H1 (cell line): Measurements from ENCODE around the gene FAM204A. TPM values are rescaled to one million over a fixed set of nuclear protein-coding genes. Genes with fewer than 3 reads are reported as not detected.

Experiments used
- CTCF ChIA-PET: fragments of 300-600 bp; sonication (Branson Sonifier 250); formaldehyde crosslinking; loops from one replicate; lab custom pipeline; 2021; ENCODE audit not compliant: partially characterized antibody; lab: Charles Lee
- POLR2A ChIA-PET: fragments of 300-600 bp; sonication (Branson Sonifier 250); formaldehyde crosslinking; loops from one replicate; lab custom pipeline; 2021; ENCODE audit warnings: inconsistent platforms; ENCODE audit not compliant: partially characterized antibody; lab: Charles Lee
- DNase-seq, 2 experiments: peaks; one replicate each; pipeline versions ENCODE4 v3.0.0 to v3.0.0-alpha.2; 2010 to 2022; ENCODE audit warnings: low spot score in 2 of 2, low read depth in 1 of 2, mixed read lengths in 1 of 2
- FAIRE-seq: peaks from 2 replicates; lab custom pipeline; 2011; peaks lifted over from hg19 to GRCh38; lab: Jason Lieb, UNC
- H2AFZ ChIP-seq: 2 replicates; pipeline ENCODE4 v1.8.1; 2012; ENCODE audit warnings: low read length, inconsistent platforms
- H2AK5ac ChIP-seq: 2 replicates; pipeline ENCODE4 v1.6.1; 2013; ENCODE audit warnings: low read depth, low read length
- H2BK120ac ChIP-seq: replicated peaks from 2 replicates; pipeline ENCODE3; 2013; ENCODE audit warnings: low read depth, low read length, inconsistent platforms
- H2BK12ac ChIP-seq: 2 replicates; pipeline ENCODE4 v1.6.1; 2013; ENCODE audit warnings: low read depth, low read length
- H2BK15ac ChIP-seq: 2 replicates; pipeline ENCODE4 v1.6.1; 2013; ENCODE audit warnings: low read length
- H2BK20ac ChIP-seq: 2 replicates; pipeline ENCODE4 v1.6.1; 2013; ENCODE audit warnings: low read length
- H2BK5ac ChIP-seq: 2 replicates; pipeline ENCODE4 v1.6.1; 2013; ENCODE audit warnings: low read depth, low read length
- H3K14ac ChIP-seq: 2 replicates; pipeline ENCODE4 v1.6.1; 2013; ENCODE audit warnings: inconsistent platforms; ENCODE audit not compliant: insufficient read length
- H3K18ac ChIP-seq: 2 replicates; pipeline ENCODE4 v1.6.1; 2013; ENCODE audit warnings: low read length; ENCODE audit errors: extremely low read depth
- H3K23ac ChIP-seq: 2 replicates; pipeline ENCODE4 v1.6.1; 2013; ENCODE audit warnings: inconsistent platforms; ENCODE audit not compliant: insufficient read length
- H3K23me2 ChIP-seq: 2 replicates; pipeline ENCODE4 v1.6.1; 2013; ENCODE audit warnings: low read depth, low read length
- H3K27ac ChIP-seq: 2 replicates; pipeline ENCODE4 v1.6.1; 2011; ENCODE audit warnings: low read depth, low read length, inconsistent platforms
- H3K27me3 ChIP-seq, 4 experiments: replicated peaks in 1 of 4; 1 replicate in 1 of 4; 2 replicates in 3 of 4; pipeline versions ENCODE4 v1.6.1 to v1.8.1; 2011 to 2013; ENCODE audit warnings: low read length in 3 of 4, mild to moderate bottlenecking in 3 of 4, inconsistent platforms in 2 of 4, mixed read lengths in 2 of 4, moderate library complexity in 1 of 4; ENCODE audit not compliant: control insufficient read depth in 3 of 4, insufficient read depth in 3 of 4; ENCODE audit errors: extremely low read depth in 1 of 4
- H3K36me3 ChIP-seq, 4 experiments: 2 replicates each; pipeline versions ENCODE4 v1.6.1 to v1.8.1; 2011 to 2013; ENCODE audit warnings: mild to moderate bottlenecking in 4 of 4, low read length in 3 of 4, moderate library complexity in 2 of 4, control low read depth in 1 of 4, inconsistent platforms in 1 of 4; ENCODE audit not compliant: insufficient read depth in 4 of 4, control insufficient read depth in 2 of 4
- H3K4ac ChIP-seq: replicated peaks from 2 replicates; pipeline ENCODE3; 2013; ENCODE audit warnings: low read length, low read depth, mixed read lengths, inconsistent platforms; ENCODE audit not compliant: insufficient read length
- H3K4me1 ChIP-seq, 4 experiments: replicated peaks in 1 of 4; 1 replicate in 1 of 4; 2 replicates in 3 of 4; pipeline versions ENCODE4 v1.6.1 to v1.8.1; 2011 to 2013; ENCODE audit warnings: low read length in 3 of 4, inconsistent platforms in 2 of 4, mixed read lengths in 1 of 4; ENCODE audit not compliant: insufficient read depth in 4 of 4, control insufficient read depth in 3 of 4
- H3K4me2 ChIP-seq, 2 experiments: 2 replicates each; pipeline versions ENCODE4 v1.6.1 to v1.8.1; 2011 to 2013; ENCODE audit warnings: low read depth in 2 of 2, low read length in 2 of 2, control low read depth in 1 of 2, inconsistent platforms in 1 of 2, mild to moderate bottlenecking in 1 of 2; ENCODE audit not compliant: insufficient read depth in 1 of 2
- H3K4me3 ChIP-seq, 4 experiments: fragments of 200-600, 300-600 bp in 1 of 4; sonication (generic), shearing (Covaris generic), sonication (Bioruptor Twin) in 1 of 4; 2 replicates each; pipeline versions ENCODE4 v1.5.1 to v1.8.1; 2011 to 2016; ENCODE audit warnings: low read length in 4 of 4, low read depth in 3 of 4, control low read depth in 2 of 4, inconsistent platforms in 2 of 4, mild to moderate bottlenecking in 2 of 4, mixed read lengths in 1 of 4, moderate library complexity in 1 of 4; ENCODE audit not compliant: insufficient read depth in 2 of 4; ENCODE audit errors: extremely low read depth in 1 of 4
- H3K56ac ChIP-seq: replicated peaks from 2 replicates; pipeline ENCODE3; 2013; ENCODE audit warnings: low read depth, mild to moderate bottlenecking, mixed read lengths, low read length, inconsistent platforms; ENCODE audit not compliant: insufficient read length
- H3K79me1 ChIP-seq: 2 replicates; pipeline ENCODE4 v1.6.1; 2013; ENCODE audit warnings: low read depth, low read length, control low read depth
- H3K79me2 ChIP-seq, 2 experiments: 2 replicates each; pipeline versions ENCODE4 v1.6.1 to v1.8.1; 2012 to 2013; ENCODE audit warnings: low read length in 2 of 2, mild to moderate bottlenecking in 2 of 2, inconsistent platforms in 1 of 2; ENCODE audit not compliant: insufficient read depth in 2 of 2, control insufficient read depth in 1 of 2
- H3K9ac ChIP-seq, 4 experiments: replicated peaks in 1 of 4; 1 replicate in 1 of 4; 2 replicates in 3 of 4; pipeline versions ENCODE4 v1.6.1 to v1.8.1; 2011 to 2013; ENCODE audit warnings: low read depth in 3 of 4, low read length in 3 of 4, control low read depth in 2 of 4, mild to moderate bottlenecking in 2 of 4, moderate library complexity in 2 of 4, inconsistent platforms in 1 of 4; ENCODE audit errors: extremely low read depth in 1 of 4
- H3K9me3 ChIP-seq, 2 experiments: 2 replicates each; pipeline versions ENCODE4 v1.6.1 to v1.8.1; 2012 to 2013; ENCODE audit warnings: mild to moderate bottlenecking in 2 of 2, moderate library complexity in 2 of 2, control low read depth in 1 of 2, inconsistent platforms in 1 of 2, low read depth in 1 of 2, low read length in 1 of 2, mixed read lengths in 1 of 2; ENCODE audit not compliant: insufficient read depth in 2 of 2
- H4K20me1 ChIP-seq, 2 experiments: replicated peaks in 1 of 2; 2 replicates each; pipeline versions ENCODE3 to v1.8.1; 2011 to 2013; ENCODE audit warnings: inconsistent platforms in 2 of 2, low read length in 2 of 2, mild to moderate bottlenecking in 1 of 2; ENCODE audit not compliant: insufficient read depth in 2 of 2, control insufficient read depth in 1 of 2
- H4K5ac ChIP-seq: 2 replicates; pipeline ENCODE4 v1.6.1; 2013; ENCODE audit warnings: low read length, low read depth, mixed read lengths, inconsistent platforms; ENCODE audit not compliant: insufficient read length
- H4K8ac ChIP-seq: 2 replicates; pipeline ENCODE4 v1.8.0; 2013; ENCODE audit warnings: mild to moderate bottlenecking, moderate library complexity, low read length, inconsistent platforms; ENCODE audit not compliant: insufficient read depth; ENCODE audit errors: extremely low read depth
- H4K91ac ChIP-seq: replicated peaks from 2 replicates; pipeline ENCODE3; 2013; ENCODE audit warnings: low read length, mixed read lengths, inconsistent platforms; ENCODE audit not compliant: insufficient read length
- BRCA1 ChIP-seq: IDR thresholded peaks from 2 replicates; pipeline ENCODE4 v1.6.1; 2012; ENCODE audit warnings: low read depth, low read length, improper control_type of control experiment
- CREB1 ChIP-seq: IDR thresholded peaks from 2 replicates; pipeline ENCODE4 v1.6.1; 2012; ENCODE audit warnings: inconsistent platforms
- EZH2 ChIP-seq: fragments of 200-600 bp; sonication (generic); IDR thresholded peaks from 2 replicates; pipeline ENCODE4 v1.7.1; 2012; ENCODE audit warnings: low read depth, mild to moderate bottlenecking, moderate library complexity, low read length, inconsistent platforms; ENCODE audit not compliant: severe bottlenecking
- FOSL1 ChIP-seq: IDR thresholded peaks from 2 replicates; pipeline ENCODE4 v1.6.1; 2011; ENCODE audit warnings: mild to moderate bottlenecking, low read depth, low read length, moderate library complexity; ENCODE audit not compliant: insufficient read depth
- GABPA ChIP-seq: IDR thresholded peaks from 2 replicates; pipeline ENCODE4 v1.6.1; 2011; ENCODE audit warnings: mild to moderate bottlenecking, low read length, moderate library complexity, borderline replicate concordance; ENCODE audit not compliant: insufficient read depth
- JUN ChIP-seq: IDR thresholded peaks from 2 replicates; pipeline ENCODE4 v1.6.1; 2011; ENCODE audit warnings: low read depth, mild to moderate bottlenecking, improper control_type of control experiment, low read length
- KDM4A ChIP-seq: IDR thresholded peaks from one replicate; pipeline ENCODE4 v1.7.1; 2012; ENCODE audit warnings: low read depth, mild to moderate bottlenecking, moderate library complexity, low read length, inconsistent platforms; ENCODE audit not compliant: severe bottlenecking
- NRF1 ChIP-seq: IDR thresholded peaks from 2 replicates; pipeline ENCODE4 v1.6.1; 2011; ENCODE audit warnings: mild to moderate bottlenecking, low read depth, low read length, improper control_type of control experiment
- RAD21 ChIP-seq, 2 experiments: IDR thresholded peaks in 1 of 2; conservative IDR thresholded peaks in 1 of 2; 2 replicates each; pipeline ENCODE4 v1.6.1; 2011; ENCODE audit warnings: low read depth in 2 of 2, low read length in 2 of 2, improper control_type of control experiment in 1 of 2, inconsistent platforms in 1 of 2, mild to moderate bottlenecking in 1 of 2, moderate library complexity in 1 of 2
- RNF2 ChIP-seq: fragments of 200-900, 300-1000 bp; sonication (generic); IDR thresholded peaks from 2 replicates; pipeline ENCODE4 v1.7.1; 2016; ENCODE audit warnings: borderline replicate concordance, low read depth, mild to moderate bottlenecking, antibody characterized with exemption, low read length; ENCODE audit not compliant: poor library complexity, severe bottlenecking; ENCODE audit errors: missing control alignments
- TAF1 ChIP-seq: IDR thresholded peaks from 2 replicates; pipeline ENCODE4 v1.6.1; 2011; ENCODE audit warnings: mild to moderate bottlenecking, low read depth, low read length
- TBP ChIP-seq: IDR thresholded peaks from 2 replicates; pipeline ENCODE4 v1.6.1; 2011; ENCODE audit warnings: low read depth, low read length, improper control_type of control experiment
- TCF12 ChIP-seq: IDR thresholded peaks from 2 replicates; pipeline ENCODE4 v1.6.1; 2011; ENCODE audit warnings: low read depth, mild to moderate bottlenecking, low read length
- ZNF274 ChIP-seq: IDR thresholded peaks from 2 replicates; pipeline ENCODE4 v1.7.0; 2012; ENCODE audit warnings: low read length, borderline replicate concordance; ENCODE audit errors: extremely low read depth
- WGBS, 2 experiments: shearing (Covaris generic) in 1 of 2; methylation state at CpG; one replicate each; pipeline versions ENCODE4 v1.1.6 to v1.1.7; 2013 to 2015; ENCODE audit warnings: low lambda C conversion rate in 2 of 2, mixed read lengths in 2 of 2, inconsistent platforms in 1 of 2, low coverage in 1 of 2, missing lambda C conversion rate in 1 of 2; ENCODE audit not compliant: insufficient replicate concordance in 2 of 2, insufficient coverage in 1 of 2, insufficient read length in 1 of 2; ENCODE audit errors: extremely low coverage in 1 of 2, missing lambda C conversion rate in 1 of 2; 5-methylcytosine and 5-hydroxymethylcytosine counted together
- polyA plus RNA-seq, 7 experiments: library from polyadenylated mRNA; depleted of rRNA in 3 of 7; stranded (reverse) in 5 of 7; unstranded in 2 of 7; fragments of >200 nt in 5 of 7; fragments of 200-250 nt in 2 of 7; gene quantifications; 1 replicate in 5 of 7; 2 replicates in 1 of 7; 4 replicates in 1 of 7; pipeline versions ENCODE4 v1.2.1 to v1.2.3, GENCODE V29; 2011 to 2013; ENCODE audit warnings: missing spikeins in 2 of 7, mixed read lengths in 2 of 7
- total RNA-seq: library from RNA; stranded (reverse); fragmentation: NEBNext Ultra II Directional; extraction: Animal tissue kit (Norgen Biotek cat#: 25700); gene quantifications from 2 replicates; pipeline ENCODE4 v1.2.1, GENCODE V29; 2021

The FAM204A gene
- total and polyA plus RNA-seq, 2 of the 8 experiments (the other 6 are each of a cell fraction or from before 2014, with no cell fraction given), result 4.9 to 37.4 TPM

- Histone ChIP-seq H3K23me2 (no peaks in the 10 kb centered on the region; the same call in 1 of the 2 replicates), H3K9ac (no peak overlapping the region), H2BK20ac (no peak overlapping the region), H2BK12ac (no peak overlapping the region), H3K14ac (no peak overlapping the region), H2BK15ac (no peak overlapping the region), H3K4ac (no peak overlapping the region), H3K27me3 (peaks cover 15 to 38% (median 29%) of the 10 kb centered on the region in 4 experiments), H3K4me1 (peaks cover 2 to 6% (median 3%) of the 10 kb centered on the region in 4 experiments; a peak in 4 of 7 replicates), H2BK120ac (no peak overlapping the region), H4K91ac (no peak overlapping the region), H4K8ac (no peak overlapping the region), H3K27ac (no peak overlapping the region), H4K20me1 (no peaks in the 10 kb centered on the region), H2BK5ac (no peak overlapping the region), H3K79me1 (no peaks in the 10 kb centered on the region), H3K4me3 (peak overlapping the region in 3 of 4 experiments; percentile 12 to 50 (median 23); a peak in 5 of 8 replicates), H3K4me2 (peak overlapping the region; percentile 60 to 69), H4K5ac (no peak overlapping the region), H2AK5ac (no peak overlapping the region), H3K18ac (no peak overlapping the region), H2AFZ (peak overlapping the region; percentile 67; the same call in 1 of the 2 replicates), H3K79me2 (no peaks in the 10 kb centered on the region), H3K36me3 (no peaks in the 10 kb centered on the region), H3K23ac (no peak overlapping the region), H3K56ac (no peak overlapping the region), H3K9me3 (no peaks in the 10 kb centered on the region)
- no peak for FAIRE-seq
- ChIA-PET CTCF (interaction anchor here (0.8 to 2.9 kb wide), 4 partner anchors 13 to 20 kb away, joined by 3 to 16 read pairs (median 4); no protein-coding TSS in a partner anchor), POLR2A (no interaction called here)
- no peak for DNase-seq
- WGBS, 2 experiments, result 37% methylated on average over 5 of the region's 5 CpGs; no CpG with 5 or more reads in 1 of the 2 experiments
- TF ChIP-seq JUN (no peak), NRF1 (no peak), KDM4A (no peak), TCF12 (no peak), RAD21 (IDR thresholded peaks at IDR 0.05 in 1 of 2, conservative IDR thresholded peaks at IDR 0.05 in 1 of 2; ENCODE audit: low read depth in 2 of 2, low read length in 2 of 2) (no peak), TAF1 (no peak), RNF2 (no peak), TBP (no peak), EZH2 (no peak), FOSL1 (no peak), GABPA (no peak), CREB1 (no peak), BRCA1 (no peak), ZNF274 (no peak)
Measured at GRCh38 chr10:118271671-118272070, 70.5 kb downstream of the FAM204A start.
